GM18520 (cell line): ENCODE results near the gene REELD1.
A peak's percentile ranks its signal among the peaks of the same experiment; 100 is the strongest.

Experiments
- ATAC-seq: cut with Tn5 transposase; IDR thresholded peaks from one replicate; pipeline ENCODE4 v1.9.1; 2021; ENCODE audit not compliant: unreplicated experiment

Gene REELD1

GRCh38 chr4:146214238-146214637 is at the start of gene REELD1:
Gene REELD1, plus strand, starts transcription at chr4:146214538. Its CDS starts 2,415 bp downstream, at chr4:146216953.
- no peak for ATAC-seq

DNA sequence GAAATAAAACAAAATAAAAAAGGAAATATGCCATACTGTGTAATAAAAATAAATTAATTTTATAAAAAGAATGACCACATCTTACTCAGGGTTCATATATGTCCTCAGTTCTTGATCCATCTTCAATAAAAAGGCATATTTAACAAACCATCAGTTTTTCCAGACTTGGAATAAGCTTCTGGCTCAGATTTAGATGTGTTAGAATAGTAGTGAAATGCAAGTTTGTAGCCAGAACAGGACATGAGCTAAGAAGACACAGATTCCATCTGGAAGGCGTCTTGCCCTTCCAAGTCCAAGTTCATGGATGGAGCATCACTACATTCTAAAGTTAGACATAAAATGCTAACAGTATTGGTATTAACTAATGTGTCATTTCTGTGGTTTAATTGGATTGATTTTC is 49.1 kb upstream of the REELD1 start:
- no peak for ATAC-seq

GRCh38 chr4:146165840-146166239 is 48.5 kb upstream of the REELD1 start:
- no peak for ATAC-seq

GRCh38 chr4:146170149-146170548 is 44.2 kb upstream of the REELD1 start:
- no peak for ATAC-seq

DNA sequence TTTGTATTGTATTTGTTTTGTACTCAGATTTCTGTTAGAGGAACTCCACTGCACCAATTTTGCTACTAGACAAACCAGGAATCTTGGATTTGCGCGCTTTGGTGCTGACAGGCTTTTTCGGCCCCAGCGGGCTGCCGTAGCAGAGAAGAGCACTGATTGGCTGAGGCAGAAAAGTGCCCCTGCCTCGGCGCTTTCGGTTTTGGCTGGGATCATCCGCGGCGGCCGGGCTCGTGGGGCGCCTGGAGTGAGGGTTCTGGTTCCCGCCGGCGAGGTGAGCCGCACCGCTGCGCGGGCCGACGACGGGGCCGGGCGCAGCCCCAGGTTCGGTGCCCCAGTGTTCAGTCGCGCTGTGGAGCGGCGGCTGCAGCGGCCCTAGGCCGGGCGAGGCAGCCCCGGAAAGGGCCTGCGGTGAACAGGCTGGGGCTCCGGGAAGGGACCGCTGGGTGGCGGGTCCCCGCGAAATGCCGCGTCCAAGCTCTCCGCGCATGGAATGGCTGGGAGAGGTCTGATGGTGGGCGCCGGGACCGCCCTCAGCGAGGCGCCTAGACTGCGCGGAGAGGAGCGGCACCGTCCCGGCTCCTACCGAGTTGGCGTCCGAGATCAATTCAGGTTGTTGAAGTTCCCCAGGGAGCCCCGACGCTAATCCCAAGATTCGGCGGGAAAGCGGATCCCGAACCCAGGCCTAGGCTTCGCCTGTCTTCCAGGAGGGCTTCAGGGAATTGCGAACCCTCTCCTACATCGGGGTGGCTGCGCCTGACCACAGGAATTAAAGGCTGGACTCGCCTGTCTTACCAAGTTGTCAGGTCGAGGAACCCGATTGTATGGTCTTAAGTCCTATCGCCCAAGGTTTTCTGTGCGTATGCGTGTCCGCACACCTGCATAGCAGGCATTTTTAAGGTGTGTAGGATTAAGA is 38.5 kb upstream of the REELD1 start, which contains the start of gene LSM6:
LSM6 (plus strand) TSS at position 178 of the 913 bp plus-strand sequence. CDS start 7,204 bp downstream, outside the sequence.
- peak; percentile 90 for ATAC-seq

DNA sequence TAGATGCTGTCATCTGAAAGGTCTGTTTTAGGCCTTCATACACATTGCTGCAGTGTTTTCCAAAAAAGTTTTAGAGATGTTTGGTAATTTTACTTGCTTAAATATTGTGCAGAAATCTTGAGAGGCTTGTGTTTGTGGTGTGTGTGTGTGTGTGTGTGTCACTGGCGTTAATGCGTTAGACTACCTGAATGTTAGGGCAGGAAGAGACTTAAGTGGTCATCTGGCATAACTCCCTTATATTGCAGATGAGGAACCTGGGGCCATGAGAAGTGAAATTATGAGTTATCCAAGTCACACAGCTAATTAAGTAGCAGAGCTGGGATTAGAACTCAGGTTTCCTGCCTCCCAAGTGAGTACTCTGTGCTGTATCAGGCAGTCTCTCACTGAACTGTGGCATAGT is 37.4 kb upstream of the REELD1 start:
- ATAC-seq, result no peak

DNA sequence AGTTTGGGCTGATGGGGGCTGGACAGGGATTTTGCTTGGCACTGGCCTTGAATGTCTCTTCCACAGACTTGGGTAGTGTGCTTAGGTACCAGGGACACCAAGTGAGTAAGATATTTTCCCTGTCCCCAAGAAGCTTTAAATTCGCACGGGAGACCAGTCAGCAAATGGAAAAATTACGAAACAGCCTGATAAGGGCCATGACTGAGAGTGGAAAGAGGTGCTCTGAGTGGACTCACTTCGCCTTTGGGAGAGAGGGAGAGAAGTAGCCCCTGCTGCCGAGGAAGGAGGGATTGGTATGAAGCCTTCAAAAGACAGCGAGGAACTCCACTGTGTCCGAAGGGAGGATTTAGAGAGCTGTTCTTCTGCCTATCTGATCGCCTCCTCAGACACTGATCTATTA is 36.2 kb upstream of the REELD1 start:
- no peak for ATAC-seq

GRCh38 chr4:146179784-146180370 is 34.5 kb upstream of the REELD1 start:
- ATAC-seq, result no peak

DNA sequence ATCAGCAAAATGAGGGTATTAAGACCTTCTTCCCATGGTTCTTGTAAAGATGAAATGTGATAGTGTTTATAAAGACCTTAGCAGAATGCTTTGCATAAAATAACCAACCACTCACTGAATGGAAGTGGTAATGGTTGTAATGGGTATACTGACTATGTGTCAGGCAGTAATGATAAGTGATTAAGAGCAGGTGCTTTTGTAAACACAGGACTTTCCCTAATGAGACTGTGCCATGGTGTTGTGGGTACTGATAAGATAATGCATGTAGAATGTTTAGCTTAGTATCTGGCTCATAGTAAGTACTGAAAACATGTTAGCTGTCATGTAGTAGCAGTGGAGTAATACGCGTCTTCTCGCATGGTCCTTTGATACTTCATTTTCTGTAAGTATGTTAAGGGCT is 31.9 kb upstream of the REELD1 start:
- peak; percentile 71 for ATAC-seq

DNA sequence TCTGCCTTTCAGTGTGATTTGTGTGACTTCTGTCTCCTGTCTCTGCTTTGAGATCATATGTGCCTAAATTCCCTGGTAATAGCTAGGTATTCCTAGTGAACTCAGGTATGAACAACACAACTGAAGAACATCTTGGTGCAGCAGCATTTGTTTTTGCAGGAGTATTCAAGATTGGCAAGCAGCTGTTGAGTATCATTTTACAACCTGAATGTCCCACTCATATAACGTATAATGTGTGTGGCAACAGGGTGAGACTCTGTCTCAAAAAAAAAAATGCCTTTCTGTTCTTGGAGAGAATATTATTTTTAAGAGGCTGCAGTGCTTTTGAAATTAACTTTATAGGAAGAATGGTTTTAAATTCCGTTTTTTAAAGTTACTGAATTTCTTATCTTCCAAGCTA is 31.1 kb upstream of the REELD1 start:
- no peak for ATAC-seq

GRCh38 chr4:146186041-146186440 is 28.3 kb upstream of the REELD1 start:
- no peak for ATAC-seq

DNA sequence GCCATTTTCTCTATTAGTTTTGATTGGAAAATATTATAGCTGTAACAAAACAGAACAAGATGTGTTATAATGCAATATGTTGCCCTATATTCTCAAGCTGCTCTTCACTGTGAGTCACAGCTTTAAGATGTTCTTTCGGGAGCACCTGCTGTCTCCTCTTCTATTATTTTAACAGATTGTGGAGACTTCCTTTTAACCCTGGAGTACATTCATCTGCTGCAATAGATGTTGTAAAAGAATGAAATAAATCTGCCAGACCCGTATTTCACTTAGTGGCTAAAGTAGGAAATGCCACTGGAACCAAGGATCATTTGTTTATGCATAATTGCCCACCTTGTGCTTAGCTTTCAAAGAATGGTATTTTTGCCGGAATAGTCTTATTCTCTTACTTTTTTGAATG is 27.7 kb upstream of the REELD1 start:
- no peak for ATAC-seq

- no peak for ATAC-seq
These were observed 23.9 kb upstream of the REELD1 start for GRCh38 chr4:146190456-146190855.

DNA sequence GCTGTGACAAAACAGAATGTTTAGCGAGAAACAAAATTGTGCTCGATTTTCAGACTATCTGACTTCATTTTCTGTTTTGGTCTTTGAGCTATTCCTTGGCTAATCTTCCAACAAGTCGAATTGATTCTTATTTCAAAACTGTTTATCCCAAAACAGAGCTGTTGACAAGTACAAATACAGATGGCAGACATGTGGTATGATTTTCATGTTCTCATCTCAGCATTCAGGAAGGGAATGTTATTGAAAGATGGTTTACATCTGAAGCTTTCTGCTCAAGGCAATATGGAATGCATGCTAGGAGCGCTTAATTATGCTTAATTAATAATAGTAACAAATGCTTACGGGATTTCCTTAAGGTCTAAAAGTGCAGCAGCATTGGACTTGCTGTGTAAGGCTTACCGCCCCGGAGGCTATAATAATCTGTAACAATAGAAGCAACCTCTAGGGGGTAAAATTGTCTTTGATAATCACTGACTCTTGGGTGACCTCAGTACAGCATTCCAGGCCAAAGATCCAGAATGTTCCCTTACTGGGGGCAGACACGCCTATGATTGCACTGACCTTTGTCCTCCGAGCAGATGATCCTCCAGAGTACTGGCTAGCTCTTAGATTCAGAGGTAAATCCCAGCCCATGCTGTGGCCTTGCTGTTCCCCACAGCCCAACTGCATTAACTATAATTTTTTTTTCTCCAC is 22.4 kb upstream of the REELD1 start:
- no peak for ATAC-seq

DNA sequence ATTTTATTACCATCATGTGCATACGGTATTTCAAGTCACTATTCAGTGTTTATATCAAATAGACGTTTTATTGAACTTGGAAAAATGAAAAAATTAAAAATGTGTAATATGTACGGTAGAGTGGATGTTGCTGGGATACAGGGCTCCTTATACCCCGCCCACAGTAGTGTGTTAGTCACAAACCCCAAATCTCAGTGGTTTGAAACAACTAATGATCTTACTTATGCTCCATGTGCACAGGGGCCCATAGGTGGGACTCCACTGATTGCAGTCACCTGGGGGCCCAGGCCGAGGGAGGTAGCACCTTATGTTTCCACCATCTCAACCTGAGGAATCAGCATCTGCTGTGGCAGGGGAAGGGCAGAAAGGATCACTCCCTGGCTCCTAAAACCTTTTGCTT is 20.7 kb upstream of the REELD1 start:
- ATAC-seq, result no peak

DNA sequence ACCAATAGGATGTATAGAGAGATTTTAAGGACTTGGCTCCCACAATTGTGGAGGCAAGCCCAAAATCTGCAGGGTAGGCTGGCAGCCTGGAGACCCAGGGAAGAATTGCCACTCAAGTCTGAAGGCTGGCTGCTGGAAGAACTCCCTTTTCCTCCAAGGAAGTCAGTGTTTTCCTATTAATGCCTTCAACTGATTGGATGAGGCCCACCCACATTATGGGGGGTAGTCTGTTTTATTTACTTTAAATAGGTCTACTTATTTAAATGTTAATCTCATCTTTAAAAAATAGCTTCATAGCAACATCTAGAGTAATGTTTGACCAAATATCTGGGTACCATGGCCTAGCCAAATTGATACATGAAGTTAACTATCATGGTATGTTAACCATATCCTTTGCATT is 20.1 kb upstream of the REELD1 start:
- ATAC-seq, result no peak

GRCh38 chr4:146202665-146203064 is 11.7 kb upstream of the REELD1 start:
- ATAC-seq, result no peak

DNA sequence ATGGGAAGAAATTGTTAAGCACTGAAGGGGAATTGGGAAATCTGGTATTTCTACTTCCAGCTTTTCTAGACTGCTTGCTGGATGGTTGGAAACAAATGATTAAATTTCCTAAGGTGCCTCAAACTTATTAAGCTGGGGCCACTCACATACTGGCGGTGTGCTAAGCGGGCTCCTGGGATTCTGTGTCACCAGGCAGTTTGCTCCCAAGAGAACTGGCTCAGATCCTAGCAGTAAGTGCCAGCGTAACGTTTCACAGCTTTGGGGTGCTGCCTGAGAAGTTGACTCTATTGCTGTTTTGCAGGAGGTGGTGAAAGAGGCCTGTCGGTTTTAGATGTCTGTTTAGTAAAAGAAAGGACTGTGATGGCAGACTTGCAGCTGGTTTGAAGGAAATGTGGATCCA is 6.9 kb upstream of the REELD1 start:
- ATAC-seq, result no peak

GRCh38 chr4:146210890-146211289 is 3.4 kb upstream of the REELD1 start:
- no peak for ATAC-seq

DNA sequence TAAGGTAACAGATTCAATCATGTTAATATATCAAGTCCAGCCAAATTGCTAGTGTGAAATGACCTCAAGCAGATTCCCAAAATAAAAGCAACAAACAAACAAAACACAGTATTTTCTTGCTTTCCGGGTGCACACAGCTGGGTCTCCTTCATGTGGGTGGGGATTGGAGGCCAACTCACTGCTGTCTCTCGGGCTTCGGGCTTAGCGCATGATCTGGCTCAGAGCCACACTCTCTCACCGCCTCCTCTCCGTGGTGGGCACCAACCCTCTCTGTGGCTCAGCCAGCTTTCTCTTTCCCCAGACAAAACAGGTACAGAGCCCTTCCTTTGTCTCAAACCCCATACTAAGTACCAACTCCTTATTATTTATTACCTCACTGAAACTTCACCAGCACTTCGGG is 2.9 kb upstream of the REELD1 start:
- no peak for ATAC-seq

- ATAC-seq, result no peak
These were observed 1.6 kb upstream of the REELD1 start for GRCh38 chr4:146212781-146213180.

- no peak for ATAC-seq
These were observed 8.0 kb downstream of the REELD1 start for GRCh38 chr4:146222313-146222712.
